PC-3 (cell line): ENCODE measurements around the gene GADD45GIP1.

Experiments
- EZH2 ChIP-seq: fragments of 300-600 bp; sonication (generic); IDR thresholded peaks from one replicate; pipeline ENCODE4 v1.6.1; 2017; ENCODE audit warnings: antibody characterized with exemption, mild to moderate bottlenecking, low read length; ENCODE audit not compliant: unreplicated experiment
- TF ChIP-seq, protein P1 (sequence below): fragments of 300-600 bp; sonication (generic); conservative IDR thresholded peaks from 2 replicates; pipeline ENCODE4 v1.5.1; 2017; ENCODE audit warnings: antibody characterized with exemption, low read depth, mild to moderate bottlenecking, low read length

DNA sequence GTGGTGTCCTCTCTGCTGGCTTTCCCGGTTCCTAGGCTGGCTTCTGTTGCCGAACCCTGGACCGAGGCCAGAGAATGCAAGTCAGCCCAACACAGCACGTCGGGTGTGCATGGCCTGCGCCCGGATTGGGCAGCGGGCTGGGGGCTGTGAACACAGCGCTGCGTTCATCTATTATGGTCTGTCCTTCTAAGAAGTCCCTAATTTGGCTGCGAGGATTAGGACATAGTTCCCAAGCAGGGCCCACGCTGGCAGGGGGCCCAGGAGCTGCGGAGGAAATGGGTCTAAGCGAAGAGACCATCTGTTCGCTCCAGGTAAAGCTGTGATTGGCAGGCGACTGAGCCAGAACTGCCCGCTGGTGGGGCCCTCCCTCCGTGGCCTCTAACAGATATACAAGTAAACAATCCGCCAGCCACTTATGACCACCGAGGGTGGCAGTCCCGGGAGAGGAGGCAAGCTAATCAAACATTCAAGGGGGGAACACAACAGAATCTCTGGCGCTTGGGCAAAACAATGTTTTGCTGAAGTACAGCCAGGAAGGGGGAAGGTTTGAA, 43.9 kb downstream of the GADD45GIP1 start:
- TF ChIP-seq, protein P1, sequence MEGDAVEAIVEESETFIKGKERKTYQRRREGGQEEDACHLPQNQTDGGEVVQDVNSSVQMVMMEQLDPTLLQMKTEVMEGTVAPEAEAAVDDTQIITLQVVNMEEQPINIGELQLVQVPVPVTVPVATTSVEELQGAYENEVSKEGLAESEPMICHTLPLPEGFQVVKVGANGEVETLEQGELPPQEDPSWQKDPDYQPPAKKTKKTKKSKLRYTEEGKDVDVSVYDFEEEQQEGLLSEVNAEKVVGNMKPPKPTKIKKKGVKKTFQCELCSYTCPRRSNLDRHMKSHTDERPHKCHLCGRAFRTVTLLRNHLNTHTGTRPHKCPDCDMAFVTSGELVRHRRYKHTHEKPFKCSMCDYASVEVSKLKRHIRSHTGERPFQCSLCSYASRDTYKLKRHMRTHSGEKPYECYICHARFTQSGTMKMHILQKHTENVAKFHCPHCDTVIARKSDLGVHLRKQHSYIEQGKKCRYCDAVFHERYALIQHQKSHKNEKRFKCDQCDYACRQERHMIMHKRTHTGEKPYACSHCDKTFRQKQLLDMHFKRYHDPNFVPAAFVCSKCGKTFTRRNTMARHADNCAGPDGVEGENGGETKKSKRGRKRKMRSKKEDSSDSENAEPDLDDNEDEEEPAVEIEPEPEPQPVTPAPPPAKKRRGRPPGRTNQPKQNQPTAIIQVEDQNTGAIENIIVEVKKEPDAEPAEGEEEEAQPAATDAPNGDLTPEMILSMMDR, result no peak
- TF ChIP-seq EZH2, result no peak
